ENCODE measurements around the gene GLP1R. TPM values are rescaled to one million over a fixed set of nuclear protein-coding genes. Genes with fewer than 3 reads are reported as not detected.
"Not testable (repeated sequence)": the region's sequence is repeated elsewhere in the genome, so short reads cannot be mapped to it uniquely, and the experiment has no call there.

The GLP1R gene
- total RNA-seq, 2 donors from 2014 or later, result not detected

DNA sequence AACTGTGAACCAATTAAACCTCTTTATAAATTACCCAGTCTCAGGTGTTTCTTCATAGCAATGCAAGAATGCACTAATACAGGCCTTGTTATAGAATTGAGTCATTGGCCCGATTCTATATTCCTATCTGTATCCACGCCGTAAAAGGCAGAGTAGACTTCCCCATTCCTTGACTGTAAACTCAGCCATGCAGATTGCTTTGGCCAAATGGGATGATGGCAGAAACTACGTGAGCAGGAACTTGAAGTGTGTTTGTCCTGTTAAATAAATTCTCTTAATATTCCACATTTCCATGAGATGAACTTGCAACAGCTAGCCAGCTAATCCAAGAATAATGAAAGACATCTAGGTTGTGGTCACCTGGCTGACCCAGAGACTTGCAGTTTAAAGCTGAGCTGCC is 70.3 kb downstream of the GLP1R start:
- H3K27ac ChIP-seq, result no peak overlapping the region
- DNase-seq (ENCODE audit: low spot score) (no peak), ATAC-seq (ENCODE audit: insufficient number of reproducible peaks, low FRiP score, low read depth) (no peak)
- peaks cover 3 to 10% of the 10 kb centered on the region in 2 donors for H3K4me1 ChIP-seq (ENCODE audit: control insufficient read depth in 1 of 2, low read depth in 2 of 2)
- TF ChIP-seq, protein P1, sequence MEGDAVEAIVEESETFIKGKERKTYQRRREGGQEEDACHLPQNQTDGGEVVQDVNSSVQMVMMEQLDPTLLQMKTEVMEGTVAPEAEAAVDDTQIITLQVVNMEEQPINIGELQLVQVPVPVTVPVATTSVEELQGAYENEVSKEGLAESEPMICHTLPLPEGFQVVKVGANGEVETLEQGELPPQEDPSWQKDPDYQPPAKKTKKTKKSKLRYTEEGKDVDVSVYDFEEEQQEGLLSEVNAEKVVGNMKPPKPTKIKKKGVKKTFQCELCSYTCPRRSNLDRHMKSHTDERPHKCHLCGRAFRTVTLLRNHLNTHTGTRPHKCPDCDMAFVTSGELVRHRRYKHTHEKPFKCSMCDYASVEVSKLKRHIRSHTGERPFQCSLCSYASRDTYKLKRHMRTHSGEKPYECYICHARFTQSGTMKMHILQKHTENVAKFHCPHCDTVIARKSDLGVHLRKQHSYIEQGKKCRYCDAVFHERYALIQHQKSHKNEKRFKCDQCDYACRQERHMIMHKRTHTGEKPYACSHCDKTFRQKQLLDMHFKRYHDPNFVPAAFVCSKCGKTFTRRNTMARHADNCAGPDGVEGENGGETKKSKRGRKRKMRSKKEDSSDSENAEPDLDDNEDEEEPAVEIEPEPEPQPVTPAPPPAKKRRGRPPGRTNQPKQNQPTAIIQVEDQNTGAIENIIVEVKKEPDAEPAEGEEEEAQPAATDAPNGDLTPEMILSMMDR (IDR thresholded peaks at IDR 0.05), result no peak
- no peak overlapping the region for H3K4me3 ChIP-seq
- no peaks in the 10 kb centered on the region for H3K9me3 ChIP-seq
- no peaks in the 10 kb centered on the region for H3K27me3 ChIP-seq (replicated peaks; ENCODE audit: insufficient read depth)
- H3K36me3 ChIP-seq, result no peaks in the 10 kb centered on the region

DNA sequence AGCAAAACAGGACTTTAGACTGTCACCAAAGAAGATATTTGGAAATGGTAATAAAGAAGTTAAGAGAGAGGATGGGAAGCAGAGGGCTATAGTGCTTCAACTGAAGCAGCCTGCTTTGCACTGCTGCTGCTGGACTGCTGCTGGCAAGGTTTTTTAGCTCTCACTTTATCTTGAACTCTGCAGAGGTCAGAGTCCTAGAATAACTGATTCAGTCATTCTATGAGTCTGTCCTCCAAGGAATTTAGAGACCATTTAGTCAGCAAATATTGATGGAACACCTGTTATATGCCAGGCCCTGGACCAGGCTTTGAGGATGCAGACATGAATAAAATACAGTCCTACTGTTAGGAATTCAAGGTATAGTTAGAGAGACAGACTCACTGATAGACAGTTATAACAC is 75.5 kb downstream of the GLP1R start:
- no peak for ATAC-seq (ENCODE audit: insufficient number of reproducible peaks, low FRiP score, low read depth)
- no peak overlapping the region for H3K4me3 ChIP-seq
- no peak overlapping the region for H3K27ac ChIP-seq
- TF ChIP-seq, protein P1 (IDR thresholded peaks at IDR 0.05), result no peak
- no peaks in the 10 kb centered on the region for H3K27me3 ChIP-seq (replicated peaks; ENCODE audit: insufficient read depth)
- no peaks in the 10 kb centered on the region for H3K4me1 ChIP-seq (ENCODE audit: control insufficient read depth in 1 of 2, low read depth in 2 of 2)
- H3K9me3 ChIP-seq, result no peaks in the 10 kb centered on the region
- H3K36me3 ChIP-seq, result no peaks in the 10 kb centered on the region
- no peak for DNase-seq (ENCODE audit: low spot score)

DNA sequence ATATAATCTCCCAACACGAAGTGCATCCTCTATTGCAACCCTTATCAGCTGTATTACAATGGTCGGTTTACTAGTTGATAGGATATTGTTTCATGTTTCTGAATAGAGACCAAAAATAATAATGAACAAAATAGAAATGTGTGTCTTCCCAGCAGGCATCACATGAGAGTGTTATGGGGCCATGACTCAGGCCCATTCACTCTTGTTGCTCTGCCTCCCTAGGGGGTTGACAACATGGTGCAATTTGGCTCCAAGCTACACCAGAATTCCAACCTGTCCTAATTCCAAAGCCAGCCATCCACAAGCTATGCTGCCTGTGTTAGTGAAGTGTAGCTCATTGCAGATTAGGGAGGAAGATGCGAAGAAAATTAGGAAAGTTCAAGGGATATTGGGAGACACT is 79.5 kb downstream of the GLP1R start:
- TF ChIP-seq, protein P1 (IDR thresholded peaks at IDR 0.05), result no peak
- DNase-seq (ENCODE audit: low spot score), result no peak
- H3K4me1 ChIP-seq (ENCODE audit: control insufficient read depth in 1 of 2, low read depth in 2 of 2), result no peaks in the 10 kb centered on the region
- H3K4me3 ChIP-seq, result no peak overlapping the region
- H3K27ac ChIP-seq, result no peak overlapping the region
- no peaks in the 10 kb centered on the region for H3K36me3 ChIP-seq
- H3K9me3 ChIP-seq, result no peaks in the 10 kb centered on the region
- no peak for ATAC-seq (ENCODE audit: insufficient number of reproducible peaks, low FRiP score, low read depth)
- H3K27me3 ChIP-seq (replicated peaks; ENCODE audit: insufficient read depth), result no peaks in the 10 kb centered on the region

DNA sequence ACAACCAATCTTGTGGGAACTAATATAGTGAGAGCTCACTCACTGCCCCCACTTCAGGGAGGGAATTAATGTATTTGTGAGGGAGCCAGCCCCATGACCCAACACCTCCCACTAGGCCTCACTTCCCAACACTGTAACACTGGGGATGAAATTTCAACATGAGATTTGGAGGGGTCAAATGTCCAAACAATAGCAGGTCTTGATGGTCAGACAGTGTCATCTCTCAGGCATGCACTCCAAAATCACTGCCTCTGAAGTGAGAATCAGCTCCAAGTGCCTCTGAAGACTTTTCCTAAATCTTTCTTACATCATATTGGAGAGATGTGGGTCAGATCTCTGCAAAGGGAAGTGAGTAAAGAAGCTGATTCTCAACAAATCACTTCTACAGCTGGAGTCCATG is 80.3 kb downstream of the GLP1R start:
- Histone ChIP-seq H3K36me3 (no peaks in the 10 kb centered on the region), H3K4me1 (ENCODE audit: control insufficient read depth in 1 of 2, low read depth in 2 of 2) (no peaks in the 10 kb centered on the region), H3K27ac (no peak overlapping the region), H3K9me3 (no peaks in the 10 kb centered on the region), H3K4me3 (no peak overlapping the region), H3K27me3 (replicated peaks; ENCODE audit: insufficient read depth) (no peaks in the 10 kb centered on the region)
- ATAC-seq (ENCODE audit: insufficient number of reproducible peaks, low FRiP score, low read depth) (no peak), DNase-seq (ENCODE audit: low spot score) (no peak)
- TF ChIP-seq, protein P1 (IDR thresholded peaks at IDR 0.05), result no peak

DNA sequence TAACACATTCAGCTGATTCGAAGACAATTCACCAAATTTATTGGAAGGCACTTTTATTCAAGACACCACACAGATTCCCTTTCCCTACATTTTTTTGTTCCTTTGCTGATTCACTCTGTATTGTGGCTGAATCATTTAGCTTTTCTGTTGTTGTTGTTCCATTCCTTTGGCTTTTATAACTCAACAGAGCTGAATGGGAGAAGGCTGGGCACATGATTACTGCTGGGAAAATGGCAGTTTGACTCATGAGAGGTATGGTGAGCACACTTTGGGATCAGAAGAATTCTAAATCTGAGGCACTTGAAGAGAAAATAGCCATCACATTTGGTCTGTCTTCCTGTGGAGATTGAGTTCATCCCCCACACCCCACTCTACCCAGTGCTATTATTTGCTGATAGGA is 82.1 kb downstream of the GLP1R start:
- H3K4me1 ChIP-seq (ENCODE audit: control insufficient read depth in 1 of 2, low read depth in 2 of 2), result no peaks in the 10 kb centered on the region
- H3K36me3 ChIP-seq, result no peaks in the 10 kb centered on the region
- no peak overlapping the region for H3K4me3 ChIP-seq
- no peak for DNase-seq (ENCODE audit: low spot score)
- no peaks in the 10 kb centered on the region for H3K27me3 ChIP-seq (replicated peaks; ENCODE audit: insufficient read depth)
- TF ChIP-seq, protein P1 (IDR thresholded peaks at IDR 0.05), result no peak
- ATAC-seq (ENCODE audit: insufficient number of reproducible peaks, low FRiP score, low read depth), result no peak
- H3K9me3 ChIP-seq, result no peaks in the 10 kb centered on the region
- H3K27ac ChIP-seq, result no peak overlapping the region

DNA sequence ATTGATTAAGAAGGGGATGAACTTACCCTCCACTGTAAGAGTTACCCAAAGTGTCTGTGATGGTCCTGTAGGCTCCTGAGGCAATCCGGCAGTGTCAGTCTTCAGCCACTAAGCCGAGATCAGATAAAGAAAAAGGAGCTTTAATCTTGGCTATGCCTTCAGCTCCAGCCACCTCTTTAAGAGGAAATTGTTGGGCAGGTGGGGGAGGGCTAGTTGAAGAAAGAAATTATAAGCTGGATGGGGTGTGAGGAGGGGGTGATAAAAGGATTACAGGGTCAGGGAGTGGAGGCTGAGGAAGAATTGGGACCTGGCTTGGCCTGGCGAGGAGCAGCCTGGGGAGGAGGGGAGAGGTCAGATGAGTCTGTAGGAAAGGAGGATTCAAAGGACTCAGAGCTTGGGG is 86.2 kb downstream of the GLP1R start:
- not testable (repeated sequence) for H3K27ac ChIP-seq; H3K36me3 ChIP-seq; H3K27me3 ChIP-seq (replicated peaks; ENCODE audit: insufficient read depth); H3K9me3 ChIP-seq; ATAC-seq (ENCODE audit: insufficient number of reproducible peaks, low FRiP score, low read depth); DNase-seq (ENCODE audit: low spot score); H3K4me3 ChIP-seq; H3K4me1 ChIP-seq (ENCODE audit: control insufficient read depth in 1 of 2, low read depth in 2 of 2)

DNA sequence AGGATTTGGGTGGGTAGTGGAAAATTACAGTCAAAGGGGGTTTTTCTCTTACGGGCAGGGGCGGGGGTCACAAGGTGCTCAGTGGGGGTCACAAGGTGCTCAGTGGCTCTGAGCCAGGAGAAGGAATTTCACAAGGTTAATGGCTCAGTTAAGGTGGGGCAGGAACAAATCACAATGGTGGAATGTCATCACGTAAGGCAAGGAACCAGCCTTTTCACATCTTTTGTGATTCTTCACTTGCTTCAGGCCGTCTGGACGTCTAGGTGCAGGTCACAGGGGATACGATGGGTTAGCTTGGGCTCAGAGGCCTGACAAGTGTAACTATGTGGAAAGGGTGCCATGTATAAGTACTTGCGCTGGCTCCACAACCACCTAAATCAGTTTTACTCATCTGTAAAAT is 87.6 kb downstream of the GLP1R start:
- H3K27ac ChIP-seq; H3K27me3 ChIP-seq (replicated peaks; ENCODE audit: insufficient read depth); ATAC-seq (ENCODE audit: insufficient number of reproducible peaks, low FRiP score, low read depth); DNase-seq (ENCODE audit: low spot score); H3K36me3 ChIP-seq; H3K4me1 ChIP-seq (ENCODE audit: control insufficient read depth in 1 of 2, low read depth in 2 of 2); H3K9me3 ChIP-seq; H3K4me3 ChIP-seq: not testable (repeated sequence)
